Hematopoietic multipotent progenitor cell (in vitro differentiated cells): ENCODE results near the gene SERHL2. TPM values are rescaled to one million over a fixed set of nuclear protein-coding genes. Genes with fewer than 3 reads are reported as not detected.
"Not testable (repeated sequence)": the region's sequence is repeated elsewhere in the genome, so short reads cannot be mapped to it uniquely, and the experiment has no call there.

ENCODE experiments used
- DNase-seq, 3 donors: peaks; one replicate each; pipeline ENCODE4 v3.0.0-alpha.2; 2011 to 2015; ENCODE audit warnings: low read depth in 2 of 3, low spot score in 2 of 3
- total RNA-seq: library from RNA; depleted of rRNA; stranded (reverse); fragments of >200 nt; gene quantifications from one replicate; pipeline ENCODE4 v1.2.3, GENCODE V29; 2012

Gene SERHL2
- total RNA-seq, 1 donor: 0.27 TPM

GRCh38 chr22:42571068-42571467 lies 17.3 kb downstream of the SERHL2 start:
- not testable (repeated sequence) for DNase-seq

- not testable (repeated sequence) for DNase-seq
Measured at GRCh38 chr22:42574046-42574445, 20.3 kb downstream of the SERHL2 start.

- DNase-seq: not testable (repeated sequence)
Measured at GRCh38 chr22:42574468-42574867, 20.7 kb downstream of the SERHL2 start.

GRCh38 chr22:42575996-42576574 lies 22.3 kb downstream of the SERHL2 start:
- not testable (repeated sequence) for DNase-seq

- not testable (repeated sequence) for DNase-seq
Measured at GRCh38 chr22:42577141-42577540, 23.4 kb downstream of the SERHL2 start.

- no peak for DNase-seq
Measured at GRCh38 chr22:42577623-42578240, 24.0 kb downstream of the SERHL2 start.

- DNase-seq: not testable (repeated sequence)
Measured at GRCh38 chr22:42580040-42580439, 26.3 kb downstream of the SERHL2 start.

- DNase-seq: not testable (repeated sequence)
Measured at GRCh38 chr22:42581194-42581761, 27.5 kb downstream of the SERHL2 start.

GRCh38 chr22:42581762-42582716 lies 28.3 kb downstream of the SERHL2 start:
- DNase-seq: peak; percentile 61 to 77 (median 75)

GRCh38 chr22:42582987-42583386 lies 29.2 kb downstream of the SERHL2 start:
- no peak for DNase-seq

- DNase-seq: no peak
Measured at GRCh38 chr22:42584364-42584940, 30.7 kb downstream of the SERHL2 start.

GRCh38 chr22:42585096-42585495 lies 31.3 kb downstream of the SERHL2 start:
- DNase-seq: no peak

- no peak for DNase-seq
Measured at GRCh38 chr22:42586381-42586780, 32.6 kb downstream of the SERHL2 start.

GRCh38 chr22:42587588-42588175 lies 33.9 kb downstream of the SERHL2 start:
- DNase-seq: no peak

- DNase-seq: no peak
Measured at GRCh38 chr22:42591987-42592386, 38.2 kb downstream of the SERHL2 start.

- DNase-seq: no peak
Measured at GRCh38 chr22:42595434-42595833, 41.7 kb downstream of the SERHL2 start.

- no peak for DNase-seq
Measured at GRCh38 chr22:42596336-42596735, 42.6 kb downstream of the SERHL2 start.

- no peak for DNase-seq
Measured at GRCh38 chr22:42596863-42597530, 43.2 kb downstream of the SERHL2 start.

GRCh38 chr22:42601879-42602465 lies 48.2 kb downstream of the SERHL2 start:
- DNase-seq: no peak
